K562 (cell line): ENCODE measurements around the gene IFI30. TPM values are rescaled to one million over a fixed set of nuclear protein-coding genes. Genes with fewer than 3 reads are reported as not detected.
A peak's percentile ranks its signal among the peaks of the same experiment; 100 is the strongest.

Source experiments
- BHLHE40 ChIP-seq: IDR thresholded peaks from 2 replicates; pipeline ENCODE4 v1.6.1; 2011; ENCODE audit warnings: low read length, improper control_type of control experiment
- ELF4 ChIP-seq: fragments of 450-650 bp; formaldehyde crosslinking; IDR thresholded peaks from 2 replicates; pipeline ENCODE4 v1.4.0; 2022; ENCODE audit warnings: missing genetic modification characterization
- HMGN3 ChIP-seq: IDR thresholded peaks from 2 replicates; pipeline ENCODE4 v1.6.1; 2011; ENCODE audit warnings: borderline replicate concordance, low read depth, mild to moderate bottlenecking, mixed read lengths, low read length; ENCODE audit not compliant: insufficient read length; ENCODE audit errors: extremely low read depth
- JUN ChIP-seq, 2 experiments: sonication (generic) in 1 of 2; formaldehyde crosslinking in 1 of 2; IDR thresholded peaks; 2 replicates each; pipeline versions ENCODE4 v1.6.1 to v1.8.0; 2012 to 2022; ENCODE audit warnings: borderline replicate concordance in 2 of 2, mild to moderate bottlenecking in 2 of 2, improper control_type of control experiment in 1 of 2, low read depth in 1 of 2, low read length in 1 of 2, missing genetic modification reagents in 1 of 2
- KLF13 ChIP-seq: fragments of 450-650 bp; IDR thresholded peaks from 2 replicates; pipeline ENCODE4 v1.6.1; 2016; ENCODE audit warnings: missing genetic modification characterization, low read depth, mild to moderate bottlenecking, missing compliant biosample characterization, moderate library complexity, borderline replicate concordance
- NCOA4 ChIP-seq: fragments of 450-650 bp; IDR thresholded peaks from 2 replicates; pipeline ENCODE4 v1.6.1; 2018; ENCODE audit warnings: mild to moderate bottlenecking; ENCODE audit not compliant: partially characterized antibody
- NCOA6 ChIP-seq: fragments of 450-650 bp; IDR thresholded peaks from 2 replicates; pipeline ENCODE4 v1.6.1; 2017; ENCODE audit warnings: mild to moderate bottlenecking
- SAP30 ChIP-seq: fragments of 200-600 bp; sonication (generic); IDR thresholded peaks from 2 replicates; pipeline ENCODE4 v1.6.1; 2012; ENCODE audit warnings: borderline replicate concordance, low read depth, mild to moderate bottlenecking, moderate library complexity, low read length, control low read depth, inconsistent platforms; ENCODE audit not compliant: insufficient read depth, poor library complexity, severe bottlenecking
- SREBF2 ChIP-seq: sonication (generic); formaldehyde crosslinking; IDR thresholded peaks from 2 replicates; pipeline ENCODE4 v1.4.0; 2020; ENCODE audit warnings: mild to moderate bottlenecking, missing genetic modification reagents
- TRIM24 ChIP-seq, 2 experiments: fragments of 450-650 bp; IDR thresholded peaks; 2 replicates each; pipeline ENCODE4 v1.6.1; 2016
- YY1 ChIP-seq, 3 experiments: IDR thresholded peaks; 2 replicates each; pipeline ENCODE4 v1.6.1; 2011; ENCODE audit warnings: low read length in 2 of 3, mild to moderate bottlenecking in 2 of 3, moderate library complexity in 2 of 3, borderline replicate concordance in 1 of 3, control low read depth in 1 of 3, low read depth in 1 of 3; ENCODE audit not compliant: insufficient read depth in 3 of 3, insufficient replicate concordance in 2 of 3, control insufficient read depth in 1 of 3, insufficient read length in 1 of 3; ENCODE audit errors: extremely low read depth in 1 of 3
- ZBTB1 ChIP-seq: sonication (generic); formaldehyde crosslinking; IDR thresholded peaks from 2 replicates; pipeline ENCODE4 v1.8.1; 2023; ENCODE audit warnings: missing genetic modification reagents, low read depth, mild to moderate bottlenecking, borderline replicate concordance
- ZFX ChIP-seq: sonication (generic); formaldehyde crosslinking; IDR thresholded peaks from 2 replicates; pipeline ENCODE4 v1.8.0; 2022; ENCODE audit warnings: mild to moderate bottlenecking, missing genetic modification reagents, moderate library complexity
- ZNF175 ChIP-seq: fragments of 200-800 bp; sonication (Bioruptor generic); IDR thresholded peaks from 2 replicates; pipeline ENCODE4 v1.6.1; 2016; ENCODE audit warnings: low read depth, mild to moderate bottlenecking, missing genetic modification characterization, missing compliant biosample characterization
- ZNF282 ChIP-seq: sonication (generic); formaldehyde crosslinking; IDR thresholded peaks from 2 replicates; pipeline ENCODE4 v1.8.1; 2023; ENCODE audit warnings: missing genetic modification reagents
- ZNF324 ChIP-seq: fragments of 250-450 bp; sonication (Bioruptor Pico); IDR thresholded peaks from 2 replicates; pipeline ENCODE4 v1.4.0; 2020; ENCODE audit warnings: mild to moderate bottlenecking
- ZNF444 ChIP-seq: fragments of 250-450 bp; sonication (Bioruptor Pico); IDR thresholded peaks from 2 replicates; pipeline ENCODE4 v1.4.0; 2020; ENCODE audit warnings: mild to moderate bottlenecking, moderate library complexity
- ZNF830 ChIP-seq: fragments of 250-450 bp; sonication (Bioruptor Pico); IDR thresholded peaks from 2 replicates; pipeline ENCODE4 v1.5.0; 2021; ENCODE audit warnings: mild to moderate bottlenecking
- ZSCAN32 ChIP-seq: fragments of 450-650 bp; formaldehyde crosslinking; IDR thresholded peaks from 2 replicates; pipeline ENCODE4 v1.4.0; 2020; ENCODE audit warnings: mild to moderate bottlenecking, moderate library complexity
- polyA plus RNA-seq, 8 experiments: library from polyadenylated mRNA; depleted of rRNA in 4 of 8; stranded (reverse) in 5 of 8; unstranded in 3 of 8; fragments of >200 nt; fragmentation: Nextera tagmentation in 2 of 8; fragmentation: Illumina TruSeq in 1 of 8; extraction: Ambion mirVana in 2 of 8; extraction: Trizol in 1 of 8; gene quantifications; 2 replicates each; pipeline versions ENCODE4 v1.2.1 to v1.2.3, GENCODE V29; 2011 to 2014; ENCODE audit warnings: inconsistent platforms in 1 of 8, missing spikeins in 1 of 8
- total RNA-seq, 7 experiments: library from RNA; depleted of rRNA in 6 of 7; stranded (reverse); fragments of >200 nt in 6 of 7; fragmentation: Illumina TruSeq in 2 of 7; extraction: Trizol in 2 of 7; gene quantifications; 2 replicates each; pipeline versions ENCODE4 v1.2.1 to v1.2.3, GENCODE V29; 2011 to 2021; ENCODE audit warnings: low replicate concordance in 1 of 7
- TF ChIP-seq, protein P1 (sequence below): fragments of 450-650 bp; formaldehyde crosslinking; IDR thresholded peaks from 2 replicates; pipeline ENCODE4 v1.4.0; 2020; ENCODE audit warnings: mild to moderate bottlenecking, moderate library complexity
- TF ChIP-seq, protein P2 (sequence below), 3 experiments: fragments of 200-800 bp in 1 of 3; sonication (Bioruptor generic) in 1 of 3; sonication (generic) in 1 of 3; formaldehyde crosslinking in 1 of 3; IDR thresholded peaks; 2 replicates each; pipeline versions ENCODE4 v1.6.1 to v1.8.0; 2016 to 2022; ENCODE audit warnings: mild to moderate bottlenecking in 2 of 3, missing compliant biosample characterization in 2 of 3, missing genetic modification characterization in 2 of 3, missing genetic modification reagents in 1 of 3
- TF ChIP-seq, protein P3 (sequence below): IDR thresholded peaks from 2 replicates; pipeline ENCODE4 v1.6.1; 2012; ENCODE audit warnings: low read depth, low read length, improper control_type of control experiment, borderline replicate concordance

The IFI30 gene
- total and polyA plus RNA-seq, 9 of the 15 experiments (the other 6 are each of a cell fraction or from before 2014, with no cell fraction given), result 63.7 to 430 (median 109) TPM

DNA sequence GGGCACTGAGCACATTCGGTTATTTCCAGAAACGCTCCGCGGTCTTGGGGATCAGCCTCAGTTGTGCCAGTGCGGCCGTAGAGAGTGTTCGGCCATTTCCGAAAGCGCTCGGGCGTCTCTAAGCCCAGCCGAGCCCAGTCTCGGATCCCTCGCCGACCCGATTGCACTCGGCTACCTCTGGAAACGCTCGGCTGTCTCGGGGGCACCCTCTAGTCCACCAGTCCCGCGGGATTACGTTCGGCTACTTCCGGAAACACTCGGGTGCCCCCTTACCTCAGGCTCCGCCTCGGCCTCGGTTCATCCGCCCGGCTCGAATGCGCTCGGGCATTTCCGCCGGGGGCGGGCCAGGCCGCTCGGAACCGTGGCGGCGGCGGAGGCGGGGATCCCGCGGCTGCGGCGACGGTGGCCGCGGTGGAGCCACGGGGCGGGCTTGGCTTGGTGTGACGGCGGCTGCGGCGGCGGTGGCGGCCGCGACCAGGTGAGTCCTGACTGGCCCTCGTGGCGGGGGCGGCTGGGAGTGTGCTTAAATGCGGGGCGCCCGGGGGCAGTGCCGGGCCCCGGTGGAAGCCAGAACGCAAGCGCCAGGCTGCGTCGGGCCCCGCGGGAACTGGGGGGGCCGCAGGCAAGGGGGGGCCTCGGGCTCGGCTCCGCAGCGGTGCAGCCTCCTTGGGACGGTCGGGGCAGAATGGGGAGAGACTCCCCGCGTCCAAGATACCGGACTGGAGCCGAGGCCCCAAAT lies 20.6 kb upstream of the IFI30 start, which contains the start of gene PIK3R2 (continued):
- TF ChIP-seq SAP30 (peak; percentile 24), ZNF830 (CRISPR knock-in tag) (0 out of 2 replicates have a peak, but pooled peaks have one; percentile 47), ZBTB1 (CRISPR knock-in tag) (peak; percentile 99), YY1 (IDR thresholded peaks at IDR 0.05; ENCODE audit: borderline replicate concordance in 1 of 3, control insufficient read depth in 1 of 3, extremely low read depth in 1 of 3, insufficient read depth in 3 of 3, insufficient read length in 1 of 3, insufficient replicate concordance in 2 of 3, low read depth in 1 of 3, low read length in 2 of 3) (peak in 2 of 3 experiments; percentile 63 to 68), ZNF324 (CRISPR knock-in tag) (no peak), KLF13 (tag) (no peak), ZNF444 (no peak), ZNF175 (no peak), ZNF282 (CRISPR knock-in tag) (no peak), TRIM24 (IDR thresholded peaks at IDR 0.05) (no peak), SREBF2 (no peak), NCOA6 (no peak), NCOA4 (no peak), ZFX (peak; percentile 72), ELF4 (CRISPR knock-in tag) (no peak), JUN (IDR thresholded peaks at IDR 0.05; ENCODE audit: borderline replicate concordance, low read depth, low read length) (0 out of 2 replicates have a peak, but pooled peaks have one; percentile 3), JUN (CRISPR knock-in tag; IDR thresholded peaks at IDR 0.05; ENCODE audit: borderline replicate concordance) (no peak), HMGN3 (peak; percentile 80), BHLHE40 (peak; percentile 41; the same call in 1 of the 2 replicates), ZSCAN32 (CRISPR knock-in tag) (no peak)
- TF ChIP-seq, protein P1, sequence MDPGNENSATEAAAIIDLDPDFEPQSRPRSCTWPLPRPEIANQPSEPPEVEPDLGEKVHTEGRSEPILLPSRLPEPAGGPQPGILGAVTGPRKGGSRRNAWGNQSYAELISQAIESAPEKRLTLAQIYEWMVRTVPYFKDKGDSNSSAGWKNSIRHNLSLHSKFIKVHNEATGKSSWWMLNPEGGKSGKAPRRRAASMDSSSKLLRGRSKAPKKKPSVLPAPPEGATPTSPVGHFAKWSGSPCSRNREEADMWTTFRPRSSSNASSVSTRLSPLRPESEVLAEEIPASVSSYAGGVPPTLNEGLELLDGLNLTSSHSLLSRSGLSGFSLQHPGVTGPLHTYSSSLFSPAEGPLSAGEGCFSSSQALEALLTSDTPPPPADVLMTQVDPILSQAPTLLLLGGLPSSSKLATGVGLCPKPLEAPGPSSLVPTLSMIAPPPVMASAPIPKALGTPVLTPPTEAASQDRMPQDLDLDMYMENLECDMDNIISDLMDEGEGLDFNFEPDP (CRISPR knock-in tag), result 0 out of 2 replicates have a peak, but pooled peaks have one; percentile 39
- TF ChIP-seq, protein P2, sequence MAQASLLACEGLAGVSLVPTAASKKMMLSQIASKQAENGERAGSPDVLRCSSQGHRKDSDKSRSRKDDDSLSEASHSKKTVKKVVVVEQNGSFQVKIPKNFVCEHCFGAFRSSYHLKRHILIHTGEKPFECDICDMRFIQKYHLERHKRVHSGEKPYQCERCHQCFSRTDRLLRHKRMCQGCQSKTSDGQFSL (CRISPR knock-in tag; IDR thresholded peaks at IDR 0.05), result peak; percentile 82; the same call in 1 of the 2 replicates
- TF ChIP-seq, protein P2 (tag; IDR thresholded peaks at IDR 0.05), result peak in 1 of 2 experiments; percentile 64; a peak in 2 of 4 replicates
- TF ChIP-seq, protein P3, sequence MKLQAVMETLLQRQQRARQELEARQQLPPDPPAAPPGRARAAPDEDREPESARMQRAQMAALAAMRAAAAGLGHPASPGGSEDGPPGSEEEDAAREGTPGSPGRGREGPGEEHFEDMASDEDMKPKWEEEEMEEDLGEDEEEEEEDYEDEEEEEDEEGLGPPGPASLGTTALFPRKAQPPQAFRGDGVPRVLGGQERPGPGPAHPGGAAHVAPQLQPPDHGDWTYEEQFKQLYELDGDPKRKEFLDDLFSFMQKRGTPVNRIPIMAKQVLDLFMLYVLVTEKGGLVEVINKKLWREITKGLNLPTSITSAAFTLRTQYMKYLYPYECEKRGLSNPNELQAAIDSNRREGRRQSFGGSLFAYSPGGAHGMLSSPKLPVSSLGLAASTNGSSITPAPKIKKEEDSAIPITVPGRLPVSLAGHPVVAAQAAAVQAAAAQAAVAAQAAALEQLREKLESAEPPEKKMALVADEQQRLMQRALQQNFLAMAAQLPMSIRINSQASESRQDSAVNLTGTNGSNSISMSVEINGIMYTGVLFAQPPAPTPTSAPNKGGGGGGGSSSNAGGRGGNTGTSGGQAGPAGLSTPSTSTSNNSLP, result no peak
